Left lung (tissue), 10 donors: ENCODE results near the gene SORBS1. TPM values are rescaled to one million over a fixed set of nuclear protein-coding genes. Genes with fewer than 3 reads are reported as not detected.

Source experiments
- ATAC-seq: fragments of 200-7000 bp; cut with Tn5 transposase; one replicate; pipeline ENCODE4 v1.9.1; 2020; ENCODE audit warnings: moderate library complexity
- DNase-seq, 4 donors: peaks; one replicate each; pipeline ENCODE4 v3.0.0-alpha.2; 2013 to 2020
- H3K27ac ChIP-seq, 2 donors: fragments of 200-600 bp; sonication (generic) in 1 of 2; one replicate each; pipeline versions ENCODE4 v1.5.0 to v1.8.0; 2020 to 2021
- H3K27me3 ChIP-seq, 2 donors: fragments of 200-600 bp; sonication (generic) in 1 of 2; one replicate each; pipeline versions ENCODE4 v1.5.0 to v1.8.0; 2020 to 2021
- H3K36me3 ChIP-seq, 2 donors: fragments of 200-600 bp; sonication (generic) in 1 of 2; one replicate each; pipeline versions ENCODE4 v1.5.0 to v1.8.0; 2020 to 2021
- H3K4me1 ChIP-seq, 2 donors: fragments of 200-600 bp; one replicate each; pipeline ENCODE4 v1.8.0; 2021
- H3K4me3 ChIP-seq, 2 donors: fragments of 200-600 bp; sonication (generic) in 1 of 2; one replicate each; pipeline versions ENCODE4 v1.5.0 to v1.8.0; 2020 to 2021; ENCODE audit warnings: mild to moderate bottlenecking in 1 of 2
- H3K9me3 ChIP-seq, 2 donors: fragments of 200-600 bp; sonication (generic) in 1 of 2; one replicate each; pipeline versions ENCODE4 v1.5.0 to v1.8.0; 2020 to 2021
- intact Hi-C, 2 donors: fragments of 100-400 bp; cut with DNase I; formaldehyde crosslinking; loops; one replicate each; pipeline versions ENCODE4 v1.11.2 to v1.14.2; 2022
- polyA plus RNA-seq, 6 donors: library from polyadenylated mRNA; unstranded; fragments of 120-200 nt; gene quantifications; one replicate each; pipeline ENCODE4 v1.2.1, GENCODE V29; 2013; ENCODE audit not compliant: insufficient read length in 6 of 6
- total RNA-seq, 2 donors: library from RNA; stranded (reverse); fragmentation: NEBNext Ultra II Directional; extraction: Animal tissue kit (Norgen Biotek cat#: 25700); gene quantifications; one replicate each; pipeline ENCODE4 v1.2.1, GENCODE V29; 2021
- TF ChIP-seq, protein P1 (sequence below), 2 donors: fragments of 200-600 bp; sonication (generic) in 1 of 2; IDR thresholded peaks; one replicate each; pipeline versions ENCODE4 v1.5.0 to v1.8.0; 2021; ENCODE audit warnings: antibody characterized with exemption in 2 of 2
- donor health status: DM: no; HTN: yes; CAD: no.
- donor health status: DM: no; HTN: no; CAD: no.

Gene SORBS1
- total and polyA plus RNA-seq, 8 donors = 23.3 to 52.7 (median 36.4) TPM

DNA sequence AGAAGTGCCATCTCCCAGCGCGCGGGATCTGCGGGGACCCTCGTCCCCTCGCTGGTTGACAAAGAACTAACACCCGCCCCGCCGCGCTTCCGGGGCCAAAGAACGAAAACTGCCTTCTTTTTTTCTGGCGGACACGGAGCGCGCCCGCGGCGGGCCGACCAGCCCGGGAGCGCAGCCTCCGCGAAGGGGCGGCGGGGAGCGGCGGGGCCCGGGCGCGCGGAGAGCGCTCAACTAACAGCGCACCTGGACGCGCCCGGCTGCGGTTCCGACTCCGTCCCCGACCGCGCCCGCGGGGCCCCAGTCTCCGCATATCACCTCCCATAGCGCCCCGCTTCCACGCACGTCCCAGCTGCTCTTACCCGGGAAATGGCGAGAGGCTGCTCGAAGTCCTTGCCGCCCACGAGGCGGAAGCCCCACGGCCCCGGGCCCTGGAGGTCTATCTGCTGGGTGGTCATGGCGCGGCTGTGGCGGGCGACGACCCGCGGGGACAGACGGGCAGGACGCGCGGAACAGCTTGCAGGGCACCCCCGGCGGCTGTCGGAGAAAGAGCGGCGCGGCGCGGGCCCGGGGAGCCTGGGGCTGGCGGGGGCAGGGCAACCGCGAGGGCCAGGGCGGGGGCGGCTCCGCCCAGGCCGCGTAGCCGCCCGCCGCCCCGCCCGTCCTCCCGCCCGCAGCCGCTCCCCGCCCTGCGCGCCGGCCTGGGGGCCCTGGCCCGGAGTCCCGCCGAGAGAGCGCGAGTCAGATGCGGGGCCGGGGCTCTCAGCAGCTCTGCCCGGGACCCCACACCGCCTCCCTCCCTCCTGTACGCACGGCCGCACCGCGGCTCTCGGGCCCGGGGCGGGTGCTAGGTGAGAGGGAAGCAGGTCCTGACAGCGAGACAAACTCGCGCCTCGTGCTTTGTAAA is 270.5 kb downstream of the SORBS1 start, which contains the start of gene PDLIM1:
PDLIM1 (minus strand) TSS at position 543 of the 904 bp plus-strand sequence; CDS start at position 455, 88 bp downstream.
- Histone ChIP-seq H3K4me1 (peaks cover 17 to 60% of the 10 kb centered on the region in 2 donors), H3K27ac (peak within 1 kb of the TSS; percentile 87 to 91), H3K27me3 (peaks cover 0 to 33% of the 10 kb centered on the region in 2 donors), H3K4me3 (peak within 1 kb of the TSS; percentile 61 to 92), H3K9me3 (no peaks in the 10 kb centered on the region), H3K36me3 (no peaks in the 10 kb centered on the region)
- intact Hi-C loops = no loop called here
- TF ChIP-seq, protein P1, sequence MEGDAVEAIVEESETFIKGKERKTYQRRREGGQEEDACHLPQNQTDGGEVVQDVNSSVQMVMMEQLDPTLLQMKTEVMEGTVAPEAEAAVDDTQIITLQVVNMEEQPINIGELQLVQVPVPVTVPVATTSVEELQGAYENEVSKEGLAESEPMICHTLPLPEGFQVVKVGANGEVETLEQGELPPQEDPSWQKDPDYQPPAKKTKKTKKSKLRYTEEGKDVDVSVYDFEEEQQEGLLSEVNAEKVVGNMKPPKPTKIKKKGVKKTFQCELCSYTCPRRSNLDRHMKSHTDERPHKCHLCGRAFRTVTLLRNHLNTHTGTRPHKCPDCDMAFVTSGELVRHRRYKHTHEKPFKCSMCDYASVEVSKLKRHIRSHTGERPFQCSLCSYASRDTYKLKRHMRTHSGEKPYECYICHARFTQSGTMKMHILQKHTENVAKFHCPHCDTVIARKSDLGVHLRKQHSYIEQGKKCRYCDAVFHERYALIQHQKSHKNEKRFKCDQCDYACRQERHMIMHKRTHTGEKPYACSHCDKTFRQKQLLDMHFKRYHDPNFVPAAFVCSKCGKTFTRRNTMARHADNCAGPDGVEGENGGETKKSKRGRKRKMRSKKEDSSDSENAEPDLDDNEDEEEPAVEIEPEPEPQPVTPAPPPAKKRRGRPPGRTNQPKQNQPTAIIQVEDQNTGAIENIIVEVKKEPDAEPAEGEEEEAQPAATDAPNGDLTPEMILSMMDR (IDR thresholded peaks at IDR 0.05) = peak in 1 of 2 donors; percentile 31
- peak; percentile 52 to 91 (median 78) for DNase-seq
- ATAC-seq = peak; percentile 88

DNA sequence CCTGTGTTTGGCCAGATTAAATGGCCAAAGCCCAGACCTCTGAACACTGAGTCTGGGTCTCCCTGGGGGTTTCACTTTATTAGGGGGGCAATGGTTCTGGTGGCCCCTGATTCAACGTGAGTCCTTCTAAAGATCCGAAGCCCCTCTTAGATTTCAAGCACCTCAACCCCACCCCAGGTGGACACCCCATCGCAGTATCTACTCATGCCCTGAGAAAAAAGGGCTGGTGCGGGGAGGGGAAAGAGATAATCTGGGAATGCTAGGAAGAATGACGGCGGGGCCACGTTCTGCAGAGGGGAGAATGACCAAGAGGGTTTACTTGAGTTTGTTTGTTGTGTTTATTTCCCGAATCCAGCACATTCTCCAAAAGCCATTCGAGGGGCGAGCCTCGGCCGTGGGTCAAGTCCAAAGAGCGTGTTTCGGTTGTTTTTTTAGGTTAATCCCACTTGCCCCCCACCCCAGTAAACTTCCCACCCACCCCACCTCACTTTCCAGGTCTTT is 271.2 kb downstream of the SORBS1 start:
- H3K4me3 ChIP-seq = peak overlapping the region; percentile 61 to 92
- DNase-seq (no peak), ATAC-seq (peak; percentile 4)
- H3K36me3 ChIP-seq = no peaks in the 10 kb centered on the region
- H3K27me3 ChIP-seq = peaks cover 0 to 27% of the 10 kb centered on the region in 2 donors
- intact Hi-C loops = no loop called here
- peaks cover 10 to 57% of the 10 kb centered on the region in 2 donors for H3K4me1 ChIP-seq
- H3K27ac ChIP-seq = peak overlapping the region; percentile 87 to 91
- TF ChIP-seq, protein P1 (IDR thresholded peaks at IDR 0.05) = no peak
- no peaks in the 10 kb centered on the region for H3K9me3 ChIP-seq

DNA sequence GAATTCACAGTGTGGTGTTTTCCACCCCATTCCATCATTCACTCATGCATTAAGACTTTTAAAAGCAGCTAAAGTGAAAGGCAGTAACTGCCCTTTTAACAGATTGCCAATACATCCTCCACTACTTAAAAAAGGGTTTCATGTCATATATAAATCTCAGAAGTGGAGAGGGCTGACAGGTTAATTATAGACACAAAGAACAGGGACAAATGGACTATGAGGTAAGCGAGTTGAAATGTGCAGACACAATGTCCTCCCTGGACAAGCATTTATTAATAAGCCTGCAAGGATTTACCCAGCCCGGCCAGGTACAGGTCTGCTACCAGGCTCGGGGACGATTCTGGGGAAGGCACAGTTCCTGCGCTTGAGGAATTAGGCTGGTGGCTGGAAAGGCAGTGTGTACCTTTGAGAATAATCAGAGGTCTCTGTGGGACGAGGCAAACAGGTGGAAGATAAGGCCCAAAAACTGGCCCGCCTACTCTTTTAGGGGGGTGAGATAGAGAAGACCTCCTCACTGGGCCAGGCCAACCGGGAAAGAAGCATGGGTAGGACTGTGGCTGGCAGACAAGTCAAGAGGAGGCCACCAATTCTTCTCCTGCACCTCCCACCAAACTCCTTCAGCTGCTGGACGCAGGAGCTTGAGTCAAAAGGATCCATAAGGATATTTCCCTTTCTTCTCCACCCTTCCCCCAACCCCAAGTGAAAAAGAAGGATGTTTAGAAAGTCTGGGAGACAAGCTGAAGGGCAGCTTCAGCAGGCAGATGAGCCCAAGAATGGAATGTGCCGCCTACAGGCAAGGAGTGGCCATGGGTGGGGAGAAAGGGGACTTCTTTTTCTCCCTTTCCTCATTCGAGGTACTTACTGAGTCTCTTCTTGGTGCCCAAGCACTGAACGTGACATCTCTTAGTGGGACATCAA is 271.9 kb downstream of the SORBS1 start:
- peaks cover 0 to 27% of the 10 kb centered on the region in 2 donors for H3K27me3 ChIP-seq
- intact Hi-C loops = no loop called here
- TF ChIP-seq, protein P1 (IDR thresholded peaks at IDR 0.05) = no peak
- peak; percentile 30 for ATAC-seq
- H3K36me3 ChIP-seq = no peaks in the 10 kb centered on the region
- no peaks in the 10 kb centered on the region for H3K9me3 ChIP-seq
- peak overlapping the region; percentile 87 to 91 for H3K27ac ChIP-seq
- H3K4me3 ChIP-seq = peak overlapping the region; percentile 61 to 92
- DNase-seq = no peak
- peaks cover 7 to 58% of the 10 kb centered on the region in 2 donors for H3K4me1 ChIP-seq

DNA sequence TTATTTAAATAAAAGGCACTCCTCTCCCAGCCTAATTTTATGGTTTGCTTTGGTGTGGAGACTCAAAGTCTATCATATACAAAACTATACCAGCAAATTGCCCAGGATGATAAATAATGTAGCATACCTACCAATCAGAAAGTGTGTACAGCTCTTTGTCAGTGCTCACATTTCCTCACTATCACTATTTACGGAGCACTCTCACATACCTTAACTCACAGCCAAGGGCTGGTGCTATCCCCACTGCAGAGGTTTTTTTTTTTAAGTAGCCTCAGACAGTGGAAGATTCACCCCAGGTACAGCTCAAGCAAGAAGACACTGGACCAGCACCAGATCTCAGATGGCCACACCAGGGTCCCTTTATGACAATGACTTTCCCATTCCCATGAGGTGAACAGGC is 272.9 kb downstream of the SORBS1 start:
- no peak for DNase-seq
- Histone ChIP-seq H3K36me3 (no peaks in the 10 kb centered on the region), H3K9me3 (no peaks in the 10 kb centered on the region), H3K4me3 (peak overlapping the region in 1 of 2 donors; percentile 61), H3K27ac (peak overlapping the region; percentile 87 to 91), H3K4me1 (peaks cover 7 to 58% of the 10 kb centered on the region in 2 donors), H3K27me3 (peaks cover 0 to 27% of the 10 kb centered on the region in 2 donors)
- TF ChIP-seq, protein P1 (IDR thresholded peaks at IDR 0.05) = no peak
- intact Hi-C loops = no loop called here
- peak; percentile 8 for ATAC-seq
